NOMO-1 treated with DMSO at 0.1 percent for 48 hours (cell line): ENCODE results near the gene WWC2.
"Not testable (repeated sequence)": the region's sequence is repeated elsewhere in the genome, so short reads cannot be mapped to it uniquely, and the experiment has no call there.

ENCODE experiments used
- DNase-seq: peaks from one replicate; lab custom pipeline; 2025; ENCODE audit not compliant: unreplicated experiment; lab: John Stamatoyannopoulos, UW

The WWC2 gene

GRCh38 chr4:183141997-183142396 lies 42.9 kb downstream of the WWC2 start:
- no peak for DNase-seq

GRCh38 chr4:183142571-183143550 lies 43.8 kb downstream of the WWC2 start:
- DNase-seq = no peak

- no peak for DNase-seq
These were observed 45.7 kb downstream of the WWC2 start for GRCh38 chr4:183144787-183145186.

- DNase-seq = no peak
These were observed 46.7 kb downstream of the WWC2 start for GRCh38 chr4:183145773-183146172.

GRCh38 chr4:183146478-183146877 lies 47.4 kb downstream of the WWC2 start:
- no peak for DNase-seq

- DNase-seq = no peak
These were observed 48.1 kb downstream of the WWC2 start for GRCh38 chr4:183147196-183147595.

GRCh38 chr4:183147983-183148382 lies 48.9 kb downstream of the WWC2 start:
- no peak for DNase-seq

GRCh38 chr4:183149616-183150539 lies 50.8 kb downstream of the WWC2 start:
- no peak for DNase-seq

- not testable (repeated sequence) for DNase-seq
These were observed 51.6 kb downstream of the WWC2 start for GRCh38 chr4:183150664-183151063.

- not testable (repeated sequence) for DNase-seq
These were observed 53.2 kb downstream of the WWC2 start for GRCh38 chr4:183152232-183152631.

- no peak for DNase-seq
These were observed 54.3 kb downstream of the WWC2 start for GRCh38 chr4:183153190-183153916.

- no peak for DNase-seq
These were observed 55.8 kb downstream of the WWC2 start for GRCh38 chr4:183154701-183155391.

- DNase-seq = no peak
These were observed 56.6 kb downstream of the WWC2 start for GRCh38 chr4:183155450-183156184.

GRCh38 chr4:183157215-183157614 lies 58.2 kb downstream of the WWC2 start:
- DNase-seq = no peak

- DNase-seq = peak; percentile 52
These were observed 59.0 kb downstream of the WWC2 start for GRCh38 chr4:183158062-183158461.

- DNase-seq = no peak
These were observed 62.6 kb downstream of the WWC2 start for GRCh38 chr4:183161630-183162029.

GRCh38 chr4:183163135-183163534 lies 64.1 kb downstream of the WWC2 start:
- DNase-seq = no peak

- DNase-seq = no peak
These were observed 65.9 kb downstream of the WWC2 start for GRCh38 chr4:183164963-183165362.

- no peak for DNase-seq
These were observed 66.3 kb downstream of the WWC2 start for GRCh38 chr4:183165376-183165775.

- DNase-seq = no peak
These were observed 71.8 kb downstream of the WWC2 start for GRCh38 chr4:183170894-183171293.
